Left colon (tissue), 2 donors: ENCODE data around the gene MRPS18B. TPM values are rescaled to one million over a fixed set of nuclear protein-coding genes. Genes with fewer than 3 reads are reported as not detected.
A peak's percentile ranks its signal among the peaks of the same experiment; 100 is the strongest.

Experiments used
- ATAC-seq: fragments of 200-7000 bp; cut with Tn5 transposase; one replicate; pipeline ENCODE4 v1.9.1; 2020; ENCODE audit warnings: mild to moderate bottlenecking, moderate library complexity
- DNase-seq, 2 donors: peaks; one replicate each; pipeline ENCODE4 v3.0.0-alpha.2; 2020
- intact Hi-C, 2 donors: fragments of 100-400 bp; cut with DNase I in 1 of 2; cut with micrococcal nuclease in 1 of 2; formaldehyde crosslinking; loops; one replicate each; pipeline versions ENCODE4 v1.11.2 to v1.14.0; 2022; cut with DNase I, micrococcal nuclease
- long read RNA-seq: library from polyadenylated mRNA; unstranded; transcript quantifications from one replicate; pipeline ENCODE4 v2.0.0, GENCODE V29; 2021
- total RNA-seq, 2 donors: library from RNA; stranded (reverse); fragmentation: NEBNext Ultra II Directional; extraction: Animal tissue kit (Norgen Biotek cat#: 25700); gene quantifications; one replicate each; pipeline ENCODE4 v1.2.1, GENCODE V29; 2021
- donor health status: DM: no; HTN: no; CAD: no.
- donor health status: DM: yes; HTN: yes; CAD: no.

Gene MRPS18B
- total RNA-seq: 10 to 100 TPM; 55.7 to 60.6 TPM
- long read RNA-seq, transcript MRPS18B-206 (7 exons, 1,532 nt): major isoform, 70 of 79 reads
- long read RNA-seq, partial matches to known transcripts: 7 of 79 reads
- long read RNA-seq, other reads (novel, unspliced or antisense): 2 of 79 reads

DNA sequence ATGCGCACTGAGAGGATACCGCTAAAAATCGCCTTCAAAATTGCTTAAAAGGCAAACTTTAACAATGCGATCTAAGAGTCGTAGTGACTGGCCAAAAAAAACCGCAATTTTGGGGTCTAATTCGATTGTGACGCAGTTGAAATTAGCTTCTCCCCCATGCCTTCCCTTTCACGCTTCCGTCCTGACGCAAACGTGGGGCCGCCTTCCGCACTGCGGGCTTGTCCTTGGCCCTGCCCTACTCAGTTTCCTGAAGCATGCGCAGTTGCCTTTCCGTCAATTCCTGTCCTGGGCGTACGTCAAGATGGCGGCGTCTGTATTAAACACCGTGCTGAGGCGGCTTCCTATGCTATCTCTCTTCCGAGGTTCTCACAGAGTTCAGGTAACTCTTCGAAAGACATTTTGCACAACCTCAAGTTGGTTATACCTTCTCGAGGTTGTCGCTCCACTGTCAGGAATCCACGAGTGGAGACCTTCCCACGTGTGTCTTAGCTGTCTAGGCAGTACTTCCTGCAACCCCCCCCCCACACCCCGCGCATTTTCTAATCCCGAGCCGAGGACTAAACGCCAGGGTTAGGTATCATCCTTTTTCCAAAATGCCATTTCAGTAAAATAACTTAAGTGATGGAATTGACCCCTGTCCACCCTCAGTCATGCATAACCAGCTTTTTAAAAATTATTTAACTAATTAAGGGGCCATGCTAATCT, at the start of gene MRPS18B:
Gene MRPS18B, plus strand, starts transcription at position 276 of the 705 bp plus-strand sequence. Its CDS starts 26 bp downstream, at position 302.
- intact Hi-C loops: no loop called here
- ATAC-seq: peak; percentile 74

DNA sequence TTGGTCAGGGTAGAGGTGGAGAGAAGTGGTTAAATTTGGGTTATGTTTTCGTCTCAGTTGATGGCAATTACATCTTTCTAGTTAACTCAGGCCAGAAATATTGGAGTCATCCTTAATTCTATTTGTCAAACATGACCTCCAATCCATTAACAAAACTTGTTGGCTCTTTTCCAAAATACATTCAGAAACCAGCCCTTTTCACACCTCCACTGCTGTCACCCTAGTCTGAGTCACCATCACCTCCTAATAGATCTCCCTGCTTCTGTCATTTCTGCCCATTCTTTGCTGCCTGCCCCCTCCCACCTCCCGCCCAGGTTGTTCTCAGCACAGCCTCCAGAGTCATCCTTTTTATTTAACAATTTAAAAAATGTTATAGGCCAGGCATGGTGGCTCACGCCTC, 49.4 kb upstream of the MRPS18B start:
- no peak for ATAC-seq
- intact Hi-C loops: no loop called here
- no peak for DNase-seq

More for the DNA sequence above, at the start of gene MRPS18B:
- peak; percentile 97 to 99 for DNase-seq

DNA sequence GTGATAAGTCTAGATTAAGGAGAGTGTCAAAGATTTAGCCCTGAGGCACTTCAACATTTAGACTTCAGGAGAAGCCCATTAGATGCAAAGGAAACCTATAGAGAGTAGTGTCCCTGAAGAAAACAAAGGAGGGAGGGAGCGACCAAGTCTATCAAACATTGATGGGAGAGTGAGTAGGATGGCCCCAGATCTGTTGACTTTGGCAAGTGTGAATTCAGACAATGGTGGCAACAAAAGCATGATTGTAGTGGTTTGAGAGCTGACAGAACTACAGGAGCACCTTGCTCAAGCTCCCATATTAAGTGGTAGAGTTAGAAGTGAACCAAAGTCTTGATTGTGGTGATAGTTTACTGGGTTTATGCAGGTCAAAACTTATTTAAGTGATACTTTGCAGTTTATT, 47.4 kb upstream of the MRPS18B start:
- no peak for ATAC-seq
- DNase-seq: no peak
- intact Hi-C loops: no loop called here

DNA sequence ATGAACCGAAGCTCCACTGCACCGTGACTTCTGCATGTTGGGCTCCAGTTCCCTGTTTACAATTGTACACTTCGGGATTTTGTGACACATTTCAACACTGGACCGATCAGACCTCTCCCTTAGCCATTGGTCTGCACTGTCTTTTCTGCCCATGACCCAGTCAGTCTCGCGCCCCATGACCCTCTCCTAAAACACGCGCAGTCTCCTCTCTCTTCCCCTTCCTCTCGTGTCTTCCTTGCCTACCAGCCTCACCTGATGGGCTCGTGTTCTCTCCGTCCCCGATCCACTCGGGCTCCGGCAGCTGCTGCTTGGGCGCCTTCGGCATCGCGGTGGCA, 46.9 kb upstream of the MRPS18B start:
- intact Hi-C loops: no loop called here
- DNase-seq: no peak

DNA sequence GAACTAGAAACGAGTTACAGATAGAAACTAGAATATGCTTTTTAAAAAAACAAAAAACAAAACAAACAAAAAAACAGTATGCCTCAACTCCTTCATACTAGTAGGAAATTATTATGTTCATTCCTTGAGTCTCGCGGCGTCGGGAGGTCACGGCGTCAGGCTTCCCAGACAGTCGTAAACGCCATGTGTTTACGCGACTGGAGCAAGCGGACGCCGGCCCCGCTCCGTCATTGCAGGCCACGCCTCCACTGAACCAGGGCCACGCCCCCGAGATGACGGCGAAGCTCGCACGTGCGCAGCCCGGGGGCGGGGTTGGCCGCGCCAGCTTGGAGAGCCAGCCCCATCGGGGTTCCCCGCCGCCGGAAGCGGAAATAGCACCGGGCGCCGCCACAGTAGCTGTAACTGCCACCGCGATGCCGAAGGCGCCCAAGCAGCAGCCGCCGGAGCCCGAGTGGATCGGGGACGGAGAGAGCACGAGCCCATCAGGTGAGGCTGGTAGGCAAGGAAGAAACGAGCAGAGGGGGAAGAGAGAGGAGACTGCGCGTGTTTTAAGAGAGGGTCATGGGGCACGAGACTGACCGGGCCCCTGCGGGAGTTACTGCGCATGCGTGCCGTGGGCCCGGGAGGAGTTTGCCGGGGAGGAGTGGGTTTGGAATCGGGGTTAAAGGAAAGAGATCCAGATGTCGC, 46.4 kb upstream of the MRPS18B start, which contains the start of gene ABCF1:
Gene ABCF1, plus strand, starts transcription at position 368 of the 687 bp plus-strand sequence. Its CDS starts 46 bp downstream, at position 414.
- intact Hi-C loops: no loop called here
- peak; percentile 98 for ATAC-seq

More for the DNA sequence above, 46.9 kb upstream of the MRPS18B start:
- peak; percentile 19 for ATAC-seq

DNA sequence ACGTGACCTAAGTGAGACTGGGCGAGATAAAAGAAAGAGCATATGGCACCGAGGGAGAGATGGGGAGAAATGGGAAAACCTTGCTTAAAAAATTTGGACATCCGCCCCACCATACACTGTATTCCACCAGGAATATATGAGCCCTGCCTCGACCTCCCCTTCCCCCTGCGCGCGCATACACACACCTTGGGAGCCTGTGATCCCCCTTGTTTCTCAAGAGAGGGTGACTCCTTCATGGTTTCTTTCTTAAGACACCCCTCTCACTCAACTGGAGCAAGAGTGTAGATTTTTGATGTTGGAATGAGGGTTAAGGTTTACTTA, 45.9 kb upstream of the MRPS18B start:
- no peak for DNase-seq
- no peak for ATAC-seq

More for the DNA sequence above, 46.4 kb upstream of the MRPS18B start, which contains the start of gene ABCF1:
- peak; percentile 97 to 100 for DNase-seq

DNA sequence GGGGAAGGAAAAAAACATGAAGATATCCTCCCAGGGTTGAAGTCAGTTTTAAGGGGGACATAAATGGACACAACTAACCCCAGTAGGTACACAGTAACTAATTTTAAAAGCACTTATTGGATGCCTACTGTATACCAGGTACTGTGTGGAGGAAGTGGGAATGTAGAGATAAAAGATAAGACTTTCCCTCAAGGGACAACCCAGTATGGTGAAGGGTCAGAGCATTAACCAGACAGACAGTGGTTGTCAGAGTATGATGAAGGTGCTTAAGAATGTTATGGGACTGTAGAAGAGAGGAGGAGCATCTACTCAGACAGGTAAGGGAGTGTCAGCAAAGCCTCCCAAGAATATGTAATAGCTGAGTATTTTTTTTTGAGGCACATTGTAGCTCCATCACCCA, 45.5 kb upstream of the MRPS18B start:
- no peak for DNase-seq
- no peak for ATAC-seq
- intact Hi-C loops: no loop called here

More for the DNA sequence above, 45.9 kb upstream of the MRPS18B start:
- intact Hi-C loops: no loop called here

DNA sequence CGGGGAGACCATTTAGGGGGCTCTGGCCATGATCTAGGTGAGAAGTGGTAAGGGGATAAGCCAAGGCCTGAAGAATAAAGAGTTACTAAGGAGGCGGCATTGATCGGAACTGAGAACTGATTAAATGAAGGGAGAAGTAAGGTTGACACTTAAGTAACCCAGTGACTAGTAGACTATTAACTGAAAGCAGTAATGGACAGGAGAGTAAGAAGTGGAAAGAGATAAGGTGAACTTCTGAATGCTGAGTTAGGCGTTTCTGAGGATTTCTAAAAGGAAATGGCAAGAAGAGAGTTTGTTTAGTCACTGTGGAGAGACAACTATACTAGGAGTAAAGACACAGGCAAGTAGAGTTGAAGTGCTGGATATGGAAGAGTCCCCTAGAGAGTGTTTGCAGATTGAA, 44.5 kb upstream of the MRPS18B start:
- DNase-seq (no peak), ATAC-seq (no peak)
- intact Hi-C loops: no loop called here

DNA sequence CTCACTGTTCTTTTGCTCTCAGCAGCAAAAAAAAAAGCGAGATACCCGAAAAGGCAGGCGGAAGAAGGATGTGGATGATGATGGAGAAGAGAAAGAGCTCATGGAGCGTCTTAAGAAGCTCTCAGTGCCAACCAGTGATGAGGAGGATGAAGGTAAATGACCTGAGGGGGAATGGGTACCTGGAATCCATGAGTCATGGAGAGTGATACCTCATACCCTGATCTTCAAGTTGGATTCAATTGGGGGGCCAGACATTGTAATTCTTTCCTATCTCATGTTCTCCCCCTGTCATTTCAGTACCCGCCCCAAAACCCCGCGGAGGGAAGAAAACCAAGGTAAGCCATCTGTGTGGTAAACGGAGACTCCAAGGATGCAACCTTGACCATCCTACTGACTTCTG, 39.6 kb upstream of the MRPS18B start:
- ATAC-seq (no peak), DNase-seq (no peak)
- intact Hi-C loops: no loop called here

DNA sequence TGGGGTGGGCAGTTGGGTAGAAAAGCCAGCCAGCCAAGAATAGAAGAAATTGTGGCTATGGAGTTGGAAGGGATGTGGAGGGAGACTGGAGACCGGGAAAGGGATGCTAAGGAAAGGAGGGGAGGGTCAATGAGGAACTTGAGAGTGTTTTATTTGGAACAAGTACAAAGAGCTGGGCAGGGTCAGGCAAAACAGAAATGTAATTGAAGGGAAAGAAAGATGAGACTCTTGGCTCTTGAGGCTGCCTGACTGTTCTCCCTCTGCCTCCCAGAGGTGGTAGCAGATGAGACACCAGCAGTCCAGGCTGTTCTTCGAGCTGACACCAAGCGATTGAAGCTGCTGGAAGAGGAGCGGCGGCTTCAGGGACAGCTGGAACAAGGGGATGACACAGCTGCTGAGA, 33.7 kb upstream of the MRPS18B start:
- intact Hi-C loops: no loop called here
- ATAC-seq (no peak), DNase-seq (no peak)

DNA sequence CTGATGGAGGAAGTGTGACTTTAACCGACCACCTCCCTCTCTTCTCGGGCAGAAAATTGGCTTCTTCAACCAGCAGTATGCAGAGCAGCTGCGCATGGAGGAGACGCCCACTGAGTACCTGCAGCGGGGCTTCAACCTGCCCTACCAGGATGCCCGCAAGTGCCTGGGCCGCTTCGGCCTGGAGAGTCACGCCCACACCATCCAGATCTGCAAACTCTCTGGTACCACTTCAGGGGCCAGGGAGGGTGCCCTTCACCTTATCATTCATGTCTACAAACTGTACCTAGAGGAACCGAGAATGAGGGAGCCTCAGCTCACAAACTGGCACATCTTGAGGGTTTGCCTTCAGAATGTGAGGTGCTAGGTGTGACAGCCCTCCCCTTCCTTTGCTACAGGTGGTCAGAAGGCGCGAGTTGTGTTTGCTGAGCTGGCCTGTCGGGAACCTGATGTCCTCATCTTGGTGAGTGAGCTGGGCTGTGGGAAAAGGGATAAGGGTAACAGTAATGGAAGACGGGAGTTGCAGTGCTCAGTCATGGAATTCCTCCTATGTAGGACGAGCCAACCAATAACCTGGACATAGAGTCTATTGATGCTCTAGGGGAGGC, 27.8 kb upstream of the MRPS18B start:
- intact Hi-C loops: loop anchor here in 1 of 2 donors (10.0 kb wide), 1 partner anchor 115 kb away; no protein-coding TSS in a partner anchor
- DNase-seq (no peak), ATAC-seq (no peak)

DNA sequence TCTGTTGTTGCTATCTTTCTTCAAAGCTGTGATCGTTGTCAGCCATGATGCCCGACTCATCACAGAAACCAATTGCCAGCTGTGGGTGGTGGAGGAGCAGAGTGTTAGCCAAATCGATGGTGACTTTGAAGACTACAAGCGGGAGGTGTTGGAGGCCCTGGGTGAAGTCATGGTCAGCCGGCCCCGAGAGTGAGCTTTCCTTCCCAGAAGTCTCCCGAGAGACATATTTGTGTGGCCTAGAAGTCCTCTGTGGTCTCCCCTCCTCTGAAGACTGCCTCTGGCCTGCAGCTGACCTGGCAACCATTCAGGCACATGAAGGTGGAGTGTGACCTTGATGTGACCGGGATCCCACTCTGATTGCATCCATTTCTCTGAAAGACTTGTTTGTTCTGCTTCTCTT, 27.1 kb upstream of the MRPS18B start:
- DNase-seq: no peak
- no peak for ATAC-seq
- intact Hi-C loops: loop anchor here in 1 of 2 donors (10.0 kb wide), 1 partner anchor 116 kb away; no protein-coding TSS in a partner anchor

DNA sequence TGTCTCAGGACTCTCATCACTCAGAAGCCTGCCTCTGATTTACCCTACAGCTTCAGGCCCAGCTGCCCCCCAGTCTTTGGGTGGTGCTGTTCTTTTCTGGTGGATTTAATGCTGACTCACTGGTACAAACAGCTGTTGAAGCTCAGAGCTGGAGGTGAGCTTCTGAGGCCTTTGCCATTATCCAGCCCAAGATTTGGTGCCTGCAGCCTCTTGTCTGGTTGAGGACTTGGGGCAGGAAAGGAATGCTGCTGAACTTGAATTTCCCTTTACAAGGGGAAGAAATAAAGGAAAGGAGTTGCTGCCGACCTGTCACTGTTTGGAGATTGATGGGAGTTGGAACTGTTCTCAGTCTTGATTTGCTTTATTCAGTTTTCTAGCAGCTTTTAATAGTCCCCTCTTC, 26.6 kb upstream of the MRPS18B start:
- intact Hi-C loops: loop anchor here in 1 of 2 donors (10.0 kb wide), 1 partner anchor 116 kb away; no protein-coding TSS in a partner anchor
- ATAC-seq (no peak), DNase-seq (no peak)

DNA sequence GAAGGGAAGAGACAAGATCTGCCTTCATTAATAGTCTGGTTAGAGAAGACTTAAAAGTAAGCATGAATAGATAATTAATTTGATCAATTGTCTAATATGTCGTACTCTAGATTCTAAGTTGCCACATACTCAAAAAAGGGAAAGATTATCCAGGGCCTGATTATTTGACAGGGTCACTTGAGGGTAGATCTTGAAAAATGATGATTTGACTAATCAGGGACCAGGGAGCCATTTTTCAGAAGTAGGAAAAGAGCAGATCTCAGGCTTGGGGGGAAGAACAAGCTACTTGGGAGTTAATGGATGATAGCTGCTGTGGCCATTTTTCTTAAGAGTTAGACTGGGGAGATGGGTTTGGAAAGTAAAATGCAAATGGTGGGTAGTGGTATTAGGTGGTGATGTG, 25.4 kb upstream of the MRPS18B start:
- DNase-seq: no peak
- no peak for ATAC-seq
- intact Hi-C loops: loop anchor here in 1 of 2 donors (10.0 kb wide), 1 partner anchor 117 kb away; no protein-coding TSS in a partner anchor

DNA sequence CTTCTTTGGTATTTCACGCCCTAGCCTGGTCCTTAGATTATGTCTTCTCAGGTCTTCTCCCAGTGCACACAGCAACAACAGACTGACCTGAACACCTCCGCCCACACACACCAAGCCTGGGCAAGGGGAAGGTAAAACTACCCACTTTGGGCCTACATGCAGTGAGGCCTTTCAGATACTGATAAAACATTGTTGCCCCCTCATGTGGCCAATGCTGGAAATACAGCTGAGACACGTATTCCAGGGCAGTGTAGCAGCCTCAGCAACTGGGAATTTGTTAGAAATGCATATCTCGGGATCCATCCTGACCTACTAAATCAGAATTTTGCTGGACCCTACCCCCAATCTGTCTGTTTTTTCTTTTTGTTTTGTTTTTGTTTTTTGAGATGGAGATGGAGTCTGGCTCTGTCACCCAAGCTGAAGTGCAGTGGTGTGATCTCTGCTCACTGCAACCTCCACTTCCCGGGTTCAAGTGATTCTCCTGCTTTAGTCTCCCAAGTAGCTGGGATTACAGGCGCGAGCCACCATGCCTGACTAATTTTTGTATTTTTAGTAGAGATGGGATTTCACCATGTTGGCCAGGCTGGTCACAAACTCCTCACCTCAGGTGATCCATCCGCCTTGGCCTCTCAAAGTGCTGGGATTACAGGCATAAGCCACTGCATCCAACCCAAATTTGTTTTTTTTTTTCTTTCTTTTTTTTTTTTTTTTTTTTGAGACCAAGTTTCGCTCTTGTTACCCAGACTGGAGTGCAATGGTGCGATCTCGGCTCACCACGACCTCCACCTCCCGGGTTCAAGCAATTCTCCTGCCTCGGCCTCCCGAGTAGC, 20.1 kb upstream of the MRPS18B start:
- ATAC-seq: peak; percentile 74
- intact Hi-C loops: loop anchor here in 1 of 2 donors (10.0 kb wide), 1 partner anchor 123 kb away; no protein-coding TSS in a partner anchor
- peak; percentile 60 to 88 for DNase-seq

DNA sequence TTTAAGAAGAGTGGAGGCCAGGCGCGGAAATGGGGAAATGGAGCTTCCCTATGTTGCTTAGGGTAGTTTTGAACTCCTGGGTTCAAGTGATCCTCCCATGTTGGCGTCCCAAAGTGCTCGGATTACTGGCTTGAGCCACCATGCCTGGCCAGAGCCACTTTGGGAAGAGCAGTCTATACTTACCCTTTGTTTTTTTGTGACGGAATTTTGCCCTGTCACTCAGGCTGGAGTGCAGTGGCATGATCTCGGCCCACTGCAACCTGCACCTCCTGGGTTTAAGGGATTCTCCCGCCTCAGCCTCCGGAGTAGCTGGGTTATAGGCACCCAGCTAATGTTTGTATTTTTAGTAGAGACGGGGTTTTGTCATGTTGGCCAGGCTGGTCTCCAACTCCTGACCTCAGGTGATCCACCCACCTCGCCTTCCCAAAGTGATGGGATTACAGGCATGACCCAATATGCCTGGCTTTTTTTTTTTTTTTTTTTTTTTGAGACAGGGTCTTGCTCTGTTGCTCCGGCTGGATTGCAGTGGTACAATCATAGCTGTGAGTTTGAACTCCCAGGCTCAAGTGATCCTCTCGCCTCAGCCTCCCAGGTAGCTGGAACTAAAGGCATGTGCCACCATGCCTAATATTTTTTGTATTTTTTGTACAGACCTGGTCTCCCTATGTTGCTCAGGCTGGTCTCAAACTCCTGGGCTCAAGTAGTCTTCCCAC, 18.6 kb upstream of the MRPS18B start:
- peak; percentile 4 for ATAC-seq
- intact Hi-C loops: loop anchor here in 1 of 2 donors (10.0 kb wide), 1 partner anchor 124 kb away; no protein-coding TSS in a partner anchor

DNA sequence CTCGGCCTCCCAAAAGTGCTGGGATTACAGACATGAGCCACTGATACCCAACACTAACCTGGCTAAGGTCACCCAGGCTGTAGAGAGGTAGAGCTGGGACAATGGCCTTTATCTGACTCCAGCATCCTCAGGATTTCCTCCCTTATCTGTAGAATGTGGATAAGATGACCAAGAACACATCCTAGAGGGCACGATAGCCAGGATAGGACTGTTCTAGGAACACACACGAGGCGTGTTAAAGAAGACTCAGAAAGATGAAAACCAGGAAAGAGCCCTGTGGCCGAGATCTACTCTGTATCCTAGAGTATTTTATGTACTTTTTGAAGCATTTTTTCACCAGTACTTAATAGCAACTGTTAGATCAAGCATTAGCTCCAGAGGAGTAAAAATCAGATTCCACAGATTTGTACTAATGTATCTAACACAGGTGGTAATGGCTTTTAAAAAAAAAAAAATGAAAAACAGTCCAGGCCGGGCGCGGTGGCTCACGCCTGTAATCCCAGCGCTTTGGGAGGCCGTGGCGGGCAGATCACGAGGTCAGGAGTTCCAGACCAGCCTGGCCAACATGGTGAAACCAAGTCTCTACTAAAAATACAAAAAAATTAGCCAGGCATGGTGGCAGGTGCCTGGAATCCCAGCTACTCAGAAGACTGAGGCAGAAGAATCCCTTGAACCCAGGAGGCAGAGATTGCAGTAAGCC, 17.9 kb upstream of the MRPS18B start:
- DNase-seq (no peak), ATAC-seq (peak; percentile 3)
- intact Hi-C loops: loop anchor here in 1 of 2 donors (10.0 kb wide), 1 partner anchor 125 kb away; no protein-coding TSS in a partner anchor

More for the DNA sequence above, 18.6 kb upstream of the MRPS18B start:
- no peak for DNase-seq
